HK-2 (cell line): ENCODE measurements around the gene LRP4.
"Not testable (repeated sequence)": the region's sequence is repeated elsewhere in the genome, so short reads cannot be mapped to it uniquely, and the experiment has no call there.

Experiments
- DNase-seq: peaks from one replicate; pipeline ENCODE4 v3.0.0-alpha.2; 2018; ENCODE audit not compliant: unreplicated experiment

Gene LRP4

GRCh38 chr11:46918083-46918787 is at the start of gene LRP4:
Gene LRP4 (minus strand): TSS chr11:46918550. CDS start chr11:46918379, 171 bp downstream.
- DNase-seq: peak; percentile 40

GRCh38 chr11:46967962-46968361 is 49.6 kb upstream of the LRP4 start:
- no peak for DNase-seq

GRCh38 chr11:46966773-46967172 is 48.4 kb upstream of the LRP4 start:
- no peak for DNase-seq

GRCh38 chr11:46963844-46964243 is 45.5 kb upstream of the LRP4 start:
- DNase-seq: no peak

- DNase-seq: not testable (repeated sequence)
These were observed 43.5 kb upstream of the LRP4 start for GRCh38 chr11:46961886-46962285.

GRCh38 chr11:46961041-46961440 is 42.7 kb upstream of the LRP4 start:
- DNase-seq: no peak

GRCh38 chr11:46958777-46959176 is 40.4 kb upstream of the LRP4 start:
- no peak for DNase-seq

GRCh38 chr11:46953093-46953492 is 34.7 kb upstream of the LRP4 start:
- DNase-seq: no peak

GRCh38 chr11:46952553-46952952 is 34.2 kb upstream of the LRP4 start:
- DNase-seq: no peak

GRCh38 chr11:46951864-46952263 is 33.5 kb upstream of the LRP4 start:
- DNase-seq: no peak

- DNase-seq: no peak
These were observed 30.9 kb upstream of the LRP4 start for GRCh38 chr11:46949297-46949696.

- DNase-seq: no peak
These were observed 30.2 kb upstream of the LRP4 start for GRCh38 chr11:46948378-46949131.

- no peak for DNase-seq
These were observed 29.2 kb upstream of the LRP4 start for GRCh38 chr11:46947399-46948077.

- DNase-seq: no peak
These were observed 26.2 kb upstream of the LRP4 start for GRCh38 chr11:46944356-46945075.

- no peak for DNase-seq
These were observed 23.8 kb upstream of the LRP4 start for GRCh38 chr11:46942172-46942571.

- DNase-seq: peak; percentile 84
These were observed 18.1 kb upstream of the LRP4 start, which contains the start of gene CSTPP1 for GRCh38 chr11:46936138-46937110. Gene CSTPP1 (plus strand): TSS chr11:46936761. CDS start chr11:46936806, 45 bp downstream.

GRCh38 chr11:46930089-46930488 is 11.7 kb upstream of the LRP4 start:
- peak; percentile 14 for DNase-seq

- not testable (repeated sequence) for DNase-seq
These were observed 10.4 kb upstream of the LRP4 start for GRCh38 chr11:46928701-46929100.

- DNase-seq: not testable (repeated sequence)
These were observed 9.6 kb upstream of the LRP4 start for GRCh38 chr11:46927928-46928327.

- peak; percentile 75 for DNase-seq
These were observed 2.4 kb upstream of the LRP4 start for GRCh38 chr11:46920755-46921154.
